UCSD-AML1 (cell line): ENCODE results near the gene SPOCK1.

Experiments used
- DNase-seq: peaks from one replicate; lab custom pipeline; 2025; ENCODE audit not compliant: unreplicated experiment; lab: John Stamatoyannopoulos, UW

Gene SPOCK1

GRCh38 chr5:137036640-137037039 is 462.5 kb downstream of the SPOCK1 start:
- DNase-seq: no peak

- DNase-seq: no peak
These were observed 463.6 kb downstream of the SPOCK1 start for GRCh38 chr5:137035480-137035878.

- DNase-seq: no peak
These were observed 464.2 kb downstream of the SPOCK1 start for GRCh38 chr5:137034764-137035479.

GRCh38 chr5:137034213-137034612 is 464.9 kb downstream of the SPOCK1 start:
- no peak for DNase-seq

- DNase-seq: no peak
These were observed 466.2 kb downstream of the SPOCK1 start for GRCh38 chr5:137032929-137033328.

DNA sequence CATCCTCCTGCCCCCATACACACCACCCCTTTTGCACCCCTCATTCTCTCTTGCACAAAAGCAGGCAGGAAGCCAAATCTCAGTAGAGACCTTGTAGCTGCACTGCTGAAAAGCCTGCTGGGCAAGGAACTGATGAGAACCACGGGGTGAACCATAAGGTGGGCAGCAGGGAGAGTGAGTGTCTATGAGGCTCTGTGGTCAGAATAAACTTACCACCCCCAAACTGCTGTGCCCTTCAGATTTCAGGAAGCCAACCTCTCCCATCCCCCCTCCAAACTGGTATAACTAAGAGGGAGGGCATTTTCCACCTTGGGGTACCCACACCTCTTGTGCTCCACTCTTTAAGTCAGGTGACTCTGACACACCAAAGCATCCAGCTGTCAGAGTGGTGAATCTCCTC is 471.4 kb downstream of the SPOCK1 start:
- DNase-seq: no peak

DNA sequence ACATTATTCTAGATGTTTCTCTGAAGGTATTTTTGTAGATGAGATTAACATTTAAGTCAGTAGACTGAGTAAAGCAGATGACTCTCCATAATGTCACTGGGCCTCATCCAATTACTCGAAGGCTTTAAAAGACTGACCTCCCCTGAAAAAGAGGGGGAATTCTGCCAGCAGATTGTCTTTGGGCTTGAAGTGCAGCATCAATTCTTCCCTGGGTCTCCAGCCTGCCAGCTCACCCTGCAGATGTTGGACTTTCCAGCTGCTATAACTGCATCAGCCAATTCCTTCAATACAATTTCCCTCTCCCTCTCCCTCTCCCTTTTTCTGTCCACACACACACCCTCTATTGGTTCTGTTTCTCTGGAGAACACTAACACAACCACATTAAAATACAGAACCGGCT is 472.8 kb downstream of the SPOCK1 start:
- DNase-seq: no peak

- no peak for DNase-seq
These were observed 475.1 kb downstream of the SPOCK1 start for GRCh38 chr5:137024044-137024443.

- DNase-seq: no peak
These were observed 475.8 kb downstream of the SPOCK1 start for GRCh38 chr5:137023371-137023770.

GRCh38 chr5:137022725-137023124 is 476.4 kb downstream of the SPOCK1 start:
- no peak for DNase-seq

GRCh38 chr5:137022043-137022442 is 477.1 kb downstream of the SPOCK1 start:
- no peak for DNase-seq

DNA sequence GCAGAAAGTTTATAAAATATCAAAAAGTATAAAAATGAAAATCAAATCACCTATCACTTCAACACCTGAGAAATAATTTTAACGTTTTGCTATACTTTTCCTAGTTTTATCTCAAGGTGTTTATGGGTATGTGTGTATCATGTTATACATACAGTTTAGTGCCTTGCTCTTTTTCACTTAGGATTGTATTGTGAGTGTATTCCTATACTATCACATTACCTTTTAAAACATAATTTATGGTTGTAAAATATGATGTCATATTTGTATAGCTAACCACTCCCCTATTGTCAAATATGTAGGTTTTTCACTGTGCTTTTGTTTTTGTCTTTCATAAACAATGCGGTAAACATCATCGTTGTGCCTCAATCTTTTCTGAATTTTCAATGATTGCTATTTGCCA is 479.9 kb downstream of the SPOCK1 start:
- DNase-seq: no peak

DNA sequence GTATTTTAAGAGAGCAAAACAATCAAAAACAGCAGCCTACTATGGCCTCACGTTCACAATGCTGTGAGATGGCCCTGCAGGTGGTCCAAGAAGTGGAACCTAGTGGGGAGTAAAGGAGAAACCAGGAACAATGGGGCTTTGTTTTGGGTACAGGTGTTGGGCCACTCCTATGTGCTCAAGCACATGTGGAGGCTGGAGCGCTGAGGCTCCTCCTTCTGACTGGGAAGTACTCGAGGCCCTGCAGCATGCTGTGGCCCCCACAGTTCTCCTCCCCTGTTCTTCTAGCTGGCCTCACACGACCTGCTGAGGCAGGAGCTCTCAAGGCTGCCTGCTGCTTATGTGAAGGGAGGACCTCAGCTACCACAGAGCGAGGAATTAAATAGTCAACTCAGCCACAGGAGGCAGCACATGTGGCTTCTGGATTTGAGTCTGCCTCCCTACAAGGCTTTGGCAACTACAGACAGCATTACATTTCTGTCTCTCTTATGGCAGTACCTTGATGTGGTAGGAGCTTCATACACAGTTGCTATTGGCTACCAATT is 482.3 kb downstream of the SPOCK1 start:
- DNase-seq: no peak

DNA sequence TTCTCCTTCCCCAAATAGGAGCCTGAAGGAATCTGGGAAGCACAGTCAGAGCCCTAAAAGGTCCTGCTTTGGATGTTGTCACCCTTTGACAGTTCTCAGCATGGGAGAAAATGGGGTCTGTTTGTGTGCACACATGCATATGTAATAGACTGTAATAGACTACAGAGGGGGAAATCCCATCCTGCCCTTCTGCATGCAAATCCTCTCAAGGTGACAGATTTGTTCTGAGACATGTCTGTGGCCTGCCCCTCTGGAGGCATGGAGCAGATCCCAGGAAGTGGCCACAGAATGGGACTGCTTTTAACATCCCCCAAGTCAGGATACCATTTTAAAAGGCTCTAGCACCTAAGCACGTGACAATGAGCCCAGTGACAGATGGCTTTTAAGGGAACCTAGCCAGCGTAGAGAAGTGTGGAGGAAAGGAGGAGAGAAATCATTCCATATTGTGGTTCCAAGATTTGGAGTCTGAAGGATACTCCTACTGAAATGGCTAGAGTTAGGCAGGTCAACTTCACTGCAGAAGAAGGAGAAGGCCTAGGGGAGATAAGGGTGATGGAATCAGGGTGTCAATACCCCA is 483.5 kb downstream of the SPOCK1 start:
- no peak for DNase-seq

DNA sequence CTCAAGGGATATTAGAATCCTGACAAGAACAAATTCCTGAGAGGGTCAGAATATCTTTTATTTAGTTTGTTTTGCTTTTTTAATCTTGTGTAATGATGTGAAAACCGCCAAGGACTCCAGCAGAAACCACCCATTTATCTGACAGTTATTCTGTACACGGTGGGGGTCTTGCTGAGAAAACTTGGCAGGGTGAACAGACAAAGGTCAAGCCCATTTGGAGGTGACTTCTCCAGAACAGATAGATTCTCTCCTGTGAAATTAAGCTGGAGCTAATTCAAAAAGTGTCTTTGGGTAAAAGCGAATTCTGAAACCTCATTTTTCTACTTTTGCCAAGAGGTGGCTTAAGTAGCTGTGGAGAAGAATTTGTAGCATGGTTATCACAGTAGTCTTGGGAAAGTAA is 484.4 kb downstream of the SPOCK1 start:
- no peak for DNase-seq

DNA sequence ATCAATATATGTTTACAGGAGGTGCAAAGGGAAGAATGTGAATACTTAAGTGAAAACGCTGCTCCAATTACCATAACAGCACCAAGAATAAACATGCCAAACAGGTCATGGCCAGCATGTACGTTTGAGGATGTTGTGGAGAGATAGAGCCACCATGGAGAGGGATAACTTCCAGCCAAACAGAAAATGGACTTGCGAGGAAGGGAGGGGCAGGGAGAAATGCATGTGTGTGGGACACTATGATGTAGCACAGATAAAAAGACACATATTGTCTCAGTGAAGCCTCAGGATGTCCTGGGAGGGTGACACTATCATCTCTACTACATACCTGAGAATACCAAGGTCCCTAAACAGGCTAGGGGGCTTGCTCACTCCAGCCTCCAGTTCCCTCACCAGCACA is 488.9 kb downstream of the SPOCK1 start:
- DNase-seq: no peak

DNA sequence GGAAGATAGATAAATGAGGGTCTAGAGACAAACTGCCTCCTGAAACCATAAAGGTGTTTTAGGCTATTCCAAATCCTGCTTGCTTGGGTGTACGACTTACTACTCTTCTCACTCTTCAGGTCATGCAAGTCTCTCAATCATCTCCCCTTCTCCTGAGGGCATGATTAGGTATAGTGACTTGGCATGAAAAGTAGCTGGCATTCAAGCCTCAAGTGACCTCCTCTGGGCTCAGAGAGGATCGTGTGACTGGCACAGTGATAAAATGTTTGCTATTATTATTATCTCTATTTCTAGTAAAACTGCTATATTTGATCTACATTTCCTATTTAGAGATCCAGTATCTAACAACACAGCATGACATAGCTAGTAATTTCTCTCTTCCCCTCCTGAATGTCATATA is 494.8 kb downstream of the SPOCK1 start:
- no peak for DNase-seq

GRCh38 chr5:137001026-137001569 is 498.0 kb downstream of the SPOCK1 start:
- DNase-seq: no peak

- DNase-seq: no peak
These were observed 499.3 kb downstream of the SPOCK1 start for GRCh38 chr5:136999787-137000186.

DNA sequence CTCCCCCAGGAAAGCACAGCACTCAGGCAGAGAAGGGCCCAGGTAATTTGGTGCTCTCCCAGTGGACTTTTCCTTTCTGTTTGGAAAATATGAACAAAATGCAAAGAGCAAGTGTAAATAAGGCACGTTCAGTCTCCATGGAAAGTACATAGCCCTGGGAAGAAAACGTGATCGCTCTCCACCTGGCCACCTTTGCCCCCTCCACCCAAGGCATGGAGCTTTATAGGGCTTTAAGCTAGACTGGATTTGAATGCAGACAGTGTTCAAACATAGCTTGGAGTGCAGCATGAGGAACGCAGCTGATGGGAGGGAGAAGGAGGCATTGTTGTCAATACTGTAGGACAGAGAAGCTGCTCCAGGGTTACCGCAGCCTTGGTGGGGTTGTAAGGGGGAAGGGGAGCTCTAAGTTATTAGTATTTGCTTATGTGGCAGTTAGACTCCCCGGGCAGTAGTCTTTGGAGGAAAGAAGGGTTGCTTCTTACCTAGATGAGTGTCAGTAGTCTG is 500.2 kb downstream of the SPOCK1 start:
- DNase-seq: no peak

DNA sequence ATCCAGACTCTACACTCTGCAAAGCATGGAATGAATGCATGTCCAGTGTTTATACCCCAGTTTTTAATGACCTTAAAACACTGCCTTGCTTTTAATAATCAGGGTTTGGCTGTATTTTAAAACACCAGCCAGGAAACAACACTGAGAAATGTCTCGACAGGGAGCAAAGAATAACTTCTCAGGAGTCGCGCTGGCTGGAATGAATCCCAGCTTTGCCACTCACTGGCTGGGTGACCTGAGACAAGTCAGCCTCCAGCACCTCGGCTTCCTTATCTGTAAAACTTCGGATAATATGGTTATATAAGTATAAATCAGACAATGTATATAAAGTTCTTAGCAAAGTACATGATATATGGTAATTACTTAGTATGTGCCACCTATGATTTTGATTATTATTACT is 505.0 kb downstream of the SPOCK1 start:
- DNase-seq: no peak

DNA sequence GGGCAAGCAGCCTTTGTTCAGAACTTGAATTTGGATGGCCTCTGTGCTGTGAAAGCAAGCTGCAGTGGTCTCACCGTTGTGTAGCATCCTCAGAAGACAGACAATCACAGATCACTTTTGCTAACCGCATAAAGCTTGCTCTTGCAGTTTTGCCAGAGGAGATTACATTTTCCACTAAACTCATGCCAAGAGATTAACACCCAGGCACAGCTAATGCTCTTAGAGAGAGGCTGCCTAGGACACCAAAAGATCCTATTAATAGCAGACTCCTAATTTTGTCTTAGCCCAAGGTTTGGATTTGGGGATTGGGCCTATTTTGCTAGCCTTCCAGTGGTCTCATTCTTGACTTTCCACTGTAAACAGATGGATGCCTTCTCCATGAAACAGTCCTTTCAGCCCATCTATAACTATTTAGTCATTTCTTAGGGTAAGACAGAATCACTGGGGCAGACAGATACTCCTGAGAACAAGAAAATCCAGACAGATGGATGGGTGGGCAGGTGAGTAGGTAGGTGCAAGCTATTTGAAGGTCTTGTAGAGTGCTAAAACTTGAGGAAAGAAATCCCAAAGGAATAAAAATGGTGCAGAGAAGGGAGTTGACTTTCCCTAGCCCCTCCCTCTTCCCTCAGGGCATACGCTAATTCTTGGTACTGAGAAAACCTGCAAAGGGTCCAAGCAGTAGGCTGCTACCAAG is 506.2 kb downstream of the SPOCK1 start:
- DNase-seq: no peak
